Left cardiac atrium (tissue), 4 donors: ENCODE measurements around the gene SSBP4. TPM values are rescaled to one million over a fixed set of nuclear protein-coding genes. Genes with fewer than 3 reads are reported as not detected.
A peak's percentile ranks its signal among the peaks of the same experiment; 100 is the strongest.

ENCODE experiments used
- ATAC-seq, 2 donors: fragments of 200-7000 bp; cut with Tn5 transposase; one replicate each; pipeline ENCODE4 v1.9.1; 2020; ENCODE audit warnings: mild to moderate bottlenecking in 2 of 2, moderate library complexity in 2 of 2
- DNase-seq: peaks from one replicate; pipeline ENCODE4 v3.0.0-alpha.2; 2020
- intact Hi-C, 2 donors: fragments of 100-400 bp; cut with DNase I; formaldehyde crosslinking; loops; one replicate each; pipeline versions ENCODE4 v1.14.1 to v1.15.1; 2022 to 2023
- total RNA-seq, 2 donors: library from RNA; stranded (reverse); fragmentation: NEBNext Ultra II Directional; extraction: Animal tissue kit (Norgen Biotek cat#: 25700); gene quantifications; one replicate each; pipeline ENCODE4 v1.2.1, GENCODE V29; 2021
- donor health status: DM: no; HTN: yes; CAD: no.
- donor health status: DM: no; HTN: yes; CAD: no; lungs with severe emphysema.
- donor health status: DM: yes; HTN: yes; CAD: no.
- donor health status: Dilated cardiomyopathy.

SSBP4 gene
- total RNA-seq, 2 donors from 2014 or later, result 37.4 to 49.3 TPM

DNA sequence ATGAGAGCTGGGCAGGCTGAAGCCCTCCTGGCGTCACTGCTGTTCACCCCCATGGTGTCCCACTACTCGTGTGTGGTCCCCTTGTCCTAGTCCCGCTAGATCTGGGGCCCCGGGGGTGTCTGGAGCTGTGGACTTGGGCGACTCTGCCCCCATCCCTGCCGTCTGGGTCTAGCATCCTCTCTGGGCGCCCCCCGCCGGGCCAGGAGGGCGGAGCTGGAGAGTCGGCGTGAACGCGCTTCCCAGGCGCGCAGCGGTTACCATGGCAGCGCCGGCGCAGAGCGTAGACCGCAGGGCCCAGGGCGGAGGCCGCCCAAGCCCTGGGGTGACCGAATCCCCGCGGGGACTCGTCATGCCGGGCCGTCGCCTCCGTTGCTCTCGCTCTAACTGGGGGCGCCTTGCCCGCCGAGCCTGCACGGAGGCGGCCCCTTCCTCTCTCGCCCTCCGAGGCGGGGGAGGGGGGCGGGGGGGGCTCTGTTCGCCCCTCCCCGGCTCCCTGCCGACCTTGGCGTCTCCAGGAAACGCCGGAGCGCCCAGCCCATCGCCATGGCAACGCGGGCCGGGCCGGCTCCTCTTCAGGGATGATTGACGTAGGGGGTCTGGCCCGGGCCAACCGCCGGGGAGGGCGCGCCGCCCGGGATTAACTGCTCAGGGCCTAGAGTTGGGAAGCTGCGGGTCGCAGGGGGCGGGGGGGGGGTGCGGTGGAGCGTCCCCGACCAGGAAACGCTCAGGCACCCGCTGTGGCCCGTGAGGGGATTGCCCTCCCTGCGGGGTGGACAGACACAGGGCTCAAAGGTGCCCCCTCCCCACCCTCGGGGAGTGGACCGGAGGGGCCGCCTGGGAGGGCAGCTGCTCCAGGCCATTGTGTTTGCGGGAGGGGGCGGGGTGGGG lies 9.8 kb downstream of the SSBP4 start:
- intact Hi-C loops, result no loop called here
- DNase-seq (peak; percentile 90), ATAC-seq (peak; percentile 61 to 64)

DNA sequence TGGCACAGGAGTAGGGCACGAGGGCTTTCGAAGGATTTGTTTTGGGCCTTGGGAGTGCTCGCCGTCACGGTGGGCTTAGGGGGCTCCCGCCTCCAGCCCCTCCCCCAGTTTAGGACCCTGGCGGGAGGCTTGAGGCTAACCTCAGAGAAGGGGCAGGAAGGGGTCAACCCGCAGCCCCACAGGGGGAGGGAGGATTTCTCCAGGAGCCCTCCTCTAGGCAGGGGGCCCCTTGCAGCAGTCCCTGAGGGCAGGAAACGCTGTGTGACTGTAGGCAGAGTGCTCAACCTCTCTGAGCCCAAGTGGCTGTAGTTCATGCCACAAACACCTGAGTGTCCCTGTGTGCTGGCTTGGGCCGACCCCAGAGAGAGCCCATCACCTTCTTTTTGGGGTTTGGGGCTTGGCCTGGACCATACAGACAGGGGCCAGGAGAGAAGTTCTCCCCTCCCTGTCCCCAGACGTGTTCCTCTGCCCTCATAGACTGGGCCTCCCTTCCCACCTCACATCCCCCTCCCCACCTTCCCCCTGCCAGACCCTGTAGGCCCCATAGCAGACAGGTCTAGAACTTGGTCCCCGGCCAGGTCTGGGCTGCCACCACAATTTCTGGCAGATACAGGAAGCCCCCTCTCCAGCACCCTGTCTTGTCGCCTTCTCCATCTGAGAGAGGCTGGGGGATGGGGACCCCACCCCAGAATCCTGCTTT lies 10.7 kb downstream of the SSBP4 start:
- ATAC-seq (no peak), DNase-seq (no peak)
- intact Hi-C loops, result no loop called here

DNA sequence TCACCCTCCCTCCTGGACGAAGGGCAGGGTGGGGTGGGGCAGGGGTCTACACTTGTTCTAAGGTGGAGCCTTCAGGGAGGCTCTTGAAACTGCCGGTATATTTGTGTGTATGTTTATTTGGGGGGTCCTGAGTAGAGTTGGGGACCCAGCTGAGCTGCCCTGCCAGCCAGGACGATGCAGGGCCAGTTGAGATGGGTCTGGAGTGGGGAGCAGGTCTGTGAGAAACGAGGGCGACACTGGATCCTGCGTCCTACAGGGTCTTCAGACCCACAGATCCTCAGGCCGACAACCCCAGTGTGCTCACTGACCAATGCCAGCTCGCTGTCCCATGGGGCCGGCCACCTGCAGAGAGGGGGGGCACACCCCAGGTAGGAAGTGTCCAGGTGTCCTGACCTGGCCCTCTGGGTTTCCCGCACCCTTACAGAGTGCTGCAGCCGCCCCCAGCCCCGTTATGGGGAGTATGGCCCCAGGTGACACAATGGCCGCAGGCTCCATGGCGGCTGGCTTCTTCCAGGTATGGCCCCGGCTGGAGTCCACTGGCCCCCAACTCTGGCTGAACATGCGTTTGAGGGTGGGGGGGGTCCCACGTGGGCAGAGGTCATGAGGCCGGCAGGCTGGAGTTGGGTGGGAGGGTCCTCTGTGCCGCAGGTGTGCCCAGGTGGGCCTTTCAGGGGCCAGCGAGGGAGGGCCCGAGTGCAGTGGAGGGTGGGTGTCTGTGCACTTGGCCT lies 11.4 kb downstream of the SSBP4 start:
- ATAC-seq, result no peak
- DNase-seq, result no peak
- intact Hi-C loops, result no loop called here

- DNase-seq (no peak), ATAC-seq (no peak)
- intact Hi-C loops, result no loop called here
Measured at GRCh38 chr19:18431351-18432197, 12.4 kb downstream of the SSBP4 start.

DNA sequence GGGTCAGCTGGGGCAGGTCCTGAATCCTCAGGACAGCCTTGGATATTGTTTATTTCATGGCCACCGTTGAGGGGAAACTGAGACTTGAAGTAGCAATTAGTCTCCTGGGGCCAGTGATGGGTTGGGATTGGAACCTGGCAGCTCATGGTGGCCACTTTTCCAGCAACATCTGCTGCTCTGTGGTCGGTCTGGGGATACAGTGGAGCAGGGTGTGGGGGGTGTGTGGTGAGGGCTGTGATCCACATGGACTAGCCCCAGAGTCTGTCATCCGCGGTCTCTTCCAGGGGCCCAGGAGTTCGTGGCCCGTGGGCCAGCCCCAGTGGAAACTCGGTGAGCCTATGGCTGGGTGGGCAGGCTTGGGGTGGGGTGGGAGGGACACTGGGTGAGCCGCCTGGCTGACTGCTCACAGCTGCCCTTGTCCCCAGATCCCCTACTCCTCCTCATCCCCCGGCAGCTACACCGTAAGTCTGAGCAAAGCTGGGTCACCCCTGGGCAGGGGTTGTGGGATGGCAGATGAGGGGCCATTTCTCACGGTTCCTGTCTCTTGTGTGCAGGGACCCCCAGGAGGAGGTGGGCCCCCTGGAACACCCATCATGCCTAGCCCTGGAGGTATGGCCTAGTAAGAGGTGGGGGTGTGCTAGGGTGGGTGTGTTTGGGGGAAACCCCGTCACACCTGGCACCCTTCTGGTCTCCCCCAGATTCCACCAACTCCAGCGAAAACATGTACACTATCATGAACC lies 13.2 kb downstream of the SSBP4 start:
- ATAC-seq (no peak), DNase-seq (no peak)
- intact Hi-C loops, result no loop called here

- intact Hi-C loops, result no loop called here
- ATAC-seq, result no peak
- DNase-seq, result no peak
Measured at GRCh38 chr19:18433015-18433691, 14.0 kb downstream of the SSBP4 start.

GRCh38 chr19:18433735-18434398 lies 14.7 kb downstream of the SSBP4 start:
- ATAC-seq (peak in 1 of 2 donors; percentile 0), DNase-seq (no peak)
- intact Hi-C loops, result no loop called here

- ATAC-seq (no peak), DNase-seq (no peak)
- intact Hi-C loops, result no loop called here
Measured at GRCh38 chr19:18434411-18435175, 15.4 kb downstream of the SSBP4 start.

DNA sequence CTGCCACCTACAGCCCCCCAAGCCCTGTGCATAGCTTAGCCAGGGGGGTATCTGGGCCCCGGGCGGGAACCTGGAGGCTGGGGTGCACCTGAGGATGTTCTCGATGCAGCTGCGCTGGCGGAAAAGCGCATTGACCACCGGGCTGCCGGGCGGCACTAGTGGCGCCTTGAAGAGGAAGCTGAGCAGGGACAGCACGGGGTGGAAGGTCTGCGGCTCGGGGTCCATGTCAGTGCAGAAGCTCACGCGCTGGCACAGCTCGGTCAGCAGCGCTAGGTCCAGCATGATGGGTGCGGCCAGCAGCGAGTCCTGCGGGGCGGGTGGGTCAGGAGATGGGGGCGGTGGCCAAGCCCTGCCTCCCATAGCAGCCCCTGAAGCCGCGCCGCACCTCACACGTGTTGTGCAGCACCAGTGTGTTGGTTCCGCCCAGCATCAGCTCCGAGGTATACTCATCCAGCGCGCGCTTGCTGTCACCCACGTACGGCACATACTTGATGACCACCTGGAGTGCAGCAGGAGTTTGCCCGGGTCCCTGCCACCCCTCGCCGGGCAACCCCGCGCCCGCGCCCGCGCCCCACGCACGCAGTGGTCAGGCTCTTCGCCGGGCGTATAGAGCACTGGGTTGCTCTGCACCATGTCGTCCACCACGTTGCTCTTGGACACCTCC lies 16.1 kb downstream of the SSBP4 start:
- intact Hi-C loops, result no loop called here
- ATAC-seq, result no peak
- no peak for DNase-seq

- ATAC-seq (no peak), DNase-seq (no peak)
- intact Hi-C loops, result no loop called here
Measured at GRCh38 chr19:18435842-18436670, 16.9 kb downstream of the SSBP4 start.

DNA sequence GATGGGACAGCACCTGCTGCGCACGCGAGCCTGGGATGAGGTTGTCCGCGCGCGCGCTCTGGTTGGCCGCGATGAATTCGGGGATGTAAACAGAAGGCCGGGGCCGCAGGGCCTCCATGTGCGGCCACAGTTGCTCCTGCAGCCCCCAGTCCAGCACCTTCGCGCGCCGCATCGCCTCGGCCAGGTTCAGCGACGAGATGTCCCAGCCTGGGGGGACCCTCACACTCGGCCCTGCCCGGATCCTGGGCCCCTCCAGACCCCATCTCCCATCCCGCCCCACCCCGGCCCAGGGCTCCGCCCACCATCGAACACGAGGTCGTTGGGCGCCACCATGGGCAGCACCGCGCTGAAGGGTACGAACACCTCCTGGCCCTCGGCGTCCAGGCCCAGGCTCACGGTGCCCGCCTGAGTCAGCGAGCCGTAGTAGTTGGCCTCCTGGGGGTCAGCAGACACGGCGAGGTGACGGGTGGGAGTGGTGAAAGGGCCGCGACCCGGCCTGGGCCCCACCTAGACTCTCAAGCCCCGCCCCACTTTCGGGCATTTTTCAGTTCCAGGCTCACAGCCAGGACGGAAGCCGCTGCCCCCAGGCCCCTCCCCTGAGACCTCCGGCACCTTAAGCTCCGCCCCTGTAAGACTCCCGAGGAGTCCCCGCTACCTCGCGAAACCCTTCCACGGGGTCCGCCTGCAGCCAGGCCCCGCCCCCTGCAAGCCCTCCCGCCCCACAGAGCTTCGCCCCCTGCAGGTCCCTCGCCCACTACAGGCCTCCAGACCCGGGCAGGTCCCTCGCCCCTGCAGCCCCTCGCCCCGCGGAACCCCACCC lies 17.7 kb downstream of the SSBP4 start:
- peak; percentile 51 to 58 for ATAC-seq
- DNase-seq, result peak; percentile 90
- intact Hi-C loops, result no loop called here

- ATAC-seq (peak; percentile 39 to 52), DNase-seq (peak; percentile 77)
- intact Hi-C loops, result no loop called here
Measured at GRCh38 chr19:18437491-18438330, 18.5 kb downstream of the SSBP4 start, which contains the start of gene ISYNA1. Gene ISYNA1 (minus strand): TSS chr19:18438133. CDS start chr19:18437979, 154 bp downstream.

- peak; percentile 16 to 37 for ATAC-seq
- DNase-seq, result peak; percentile 83
- intact Hi-C loops, result no loop called here
Measured at GRCh38 chr19:18438331-18439024, 19.3 kb downstream of the SSBP4 start.
